Smooth muscle cell (in vitro differentiated cells): ENCODE data around the gene BMP7. TPM values are rescaled to one million over a fixed set of nuclear protein-coding genes. Genes with fewer than 3 reads are reported as not detected.
"Not testable (repeated sequence)": the region's sequence is repeated elsewhere in the genome, so short reads cannot be mapped to it uniquely, and the experiment has no call there.

Source experiments
- DNase-seq: peaks from one replicate; lab custom pipeline; 2025; ENCODE audit not compliant: unreplicated experiment; lab: John Stamatoyannopoulos, UW
- H2AFZ ChIP-seq: fragments of 200-600 bp; sonication (generic); 2 replicates; pipeline ENCODE4 v1.6.0; 2016; ENCODE audit warnings: antibody characterized with exemption, low read depth, mild to moderate bottlenecking
- H3F3A ChIP-seq: fragments of 200-600 bp; sonication (generic); 2 replicates; pipeline ENCODE4 v1.6.0; 2017; ENCODE audit warnings: antibody characterized with exemption, low read depth
- H3K27ac ChIP-seq: fragments of 200-600 bp; sonication (generic); 2 replicates; pipeline ENCODE4 v1.5.1; 2016; ENCODE audit warnings: low read depth, mild to moderate bottlenecking
- H3K27me3 ChIP-seq: fragments of 200-600 bp; sonication (generic); 2 replicates; pipeline ENCODE4 v1.6.1; 2016; ENCODE audit warnings: low read depth, mild to moderate bottlenecking
- H3K36me3 ChIP-seq: fragments of 200-600 bp; sonication (generic); 2 replicates; pipeline ENCODE4 v1.5.1; 2016; ENCODE audit warnings: low read depth
- H3K4me1 ChIP-seq: fragments of 200-600 bp; sonication (generic); 2 replicates; pipeline ENCODE4 v1.5.1; 2016; ENCODE audit warnings: low read depth
- H3K4me2 ChIP-seq: fragments of 200-600 bp; sonication (generic); 2 replicates; pipeline ENCODE4 v1.6.0; 2016; ENCODE audit warnings: mild to moderate bottlenecking
- H3K4me3 ChIP-seq: fragments of 200-600 bp; sonication (generic); 2 replicates; pipeline ENCODE4 v1.5.1; 2016; ENCODE audit warnings: mild to moderate bottlenecking
- H3K79me2 ChIP-seq: fragments of 200-600 bp; sonication (generic); 2 replicates; pipeline ENCODE4 v1.6.0; 2016; ENCODE audit warnings: low read depth, mild to moderate bottlenecking
- H3K9ac ChIP-seq: fragments of 200-600 bp; sonication (generic); 2 replicates; pipeline ENCODE4 v1.6.0; 2016; ENCODE audit warnings: low read depth
- H3K9me3 ChIP-seq: fragments of 200-600 bp; sonication (generic); replicated peaks from 2 replicates; pipeline ENCODE4 v1.5.1; 2016; ENCODE audit warnings: low read depth
- H4K20me1 ChIP-seq: fragments of 200-600 bp; sonication (generic); 2 replicates; pipeline ENCODE4 v1.6.0; 2016; ENCODE audit warnings: low read depth
- CTCF ChIP-seq: fragments of 200-600 bp; sonication (generic); IDR thresholded peaks from 2 replicates; pipeline ENCODE4 v1.5.1; 2017; ENCODE audit warnings: borderline replicate concordance, mild to moderate bottlenecking, antibody characterized with exemption; ENCODE audit not compliant: insufficient read depth, poor library complexity, severe bottlenecking
- WGBS: methylation state at CpG from one replicate; pipeline ENCODE4 v1.1.7; 2016; ENCODE audit warnings: low lambda C conversion rate; 5-methylcytosine and 5-hydroxymethylcytosine counted together
- polyA plus RNA-seq: library from polyadenylated mRNA; unstranded; fragments of >200 nt; fragmentation: Nextera tagmentation; extraction: Ambion mirVana; gene quantifications from 2 replicates; pipeline ENCODE4 v1.2.1, GENCODE V29; 2016
- total RNA-seq: library from RNA; depleted of rRNA; stranded (reverse); fragments of >200 nt; gene quantifications from 2 replicates; pipeline ENCODE4 v1.2.3, GENCODE V29; 2014

The BMP7 gene
- total and polyA plus RNA-seq, 2 experiments from 2014 or later, result 18.1 to 28.3 TPM

DNA sequence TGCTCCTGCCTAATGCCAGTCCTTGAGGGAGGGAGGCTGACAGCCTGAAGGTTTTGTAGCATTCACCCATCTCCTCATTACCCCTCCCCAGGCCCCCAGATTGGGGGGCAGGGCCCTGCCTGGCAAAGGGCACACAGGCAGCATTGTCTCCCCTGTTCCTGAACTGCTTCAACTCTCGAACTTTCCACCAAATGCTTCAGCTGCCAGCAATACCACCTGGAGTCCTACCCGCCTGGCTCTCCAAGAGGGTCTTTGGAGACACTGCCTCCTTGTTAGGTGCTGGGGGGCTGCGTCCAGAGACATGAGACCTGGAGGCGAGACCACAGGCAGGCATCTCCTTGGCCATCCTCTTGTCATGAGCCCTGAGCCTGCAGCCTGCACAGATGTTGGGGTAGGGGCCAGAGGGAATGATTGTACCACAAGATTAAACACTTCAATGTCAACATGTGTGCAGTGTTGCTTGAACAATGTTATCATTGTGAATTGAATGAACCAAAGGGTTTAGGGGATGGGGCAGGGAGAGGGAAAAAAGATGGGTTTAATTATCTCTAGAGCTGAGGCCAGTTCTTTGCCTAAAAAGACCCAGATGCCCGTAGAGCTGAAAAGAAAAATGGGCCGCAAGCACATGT is 25.0 kb downstream of the BMP7 start:
- Histone ChIP-seq H3K9me3 (no peaks in the 10 kb centered on the region), H3K27ac (no peak overlapping the region), H3K4me3 (no peak overlapping the region), H3K9ac (no peak overlapping the region), H2AFZ (no peak overlapping the region), H3K79me2 (peaks cover 65% of the 10 kb centered on the region), H3F3A (peaks cover 7% of the 10 kb centered on the region), H3K4me1 (no peaks in the 10 kb centered on the region), H3K36me3 (no peaks in the 10 kb centered on the region), H3K27me3 (no peaks in the 10 kb centered on the region), H3K4me2 (no peak overlapping the region), H4K20me1 (no peaks in the 10 kb centered on the region)
- DNase-seq, result no peak
- TF ChIP-seq CTCF, result no peak
- WGBS, result 85% methylated on average over 6 of the region's 6 CpGs

DNA sequence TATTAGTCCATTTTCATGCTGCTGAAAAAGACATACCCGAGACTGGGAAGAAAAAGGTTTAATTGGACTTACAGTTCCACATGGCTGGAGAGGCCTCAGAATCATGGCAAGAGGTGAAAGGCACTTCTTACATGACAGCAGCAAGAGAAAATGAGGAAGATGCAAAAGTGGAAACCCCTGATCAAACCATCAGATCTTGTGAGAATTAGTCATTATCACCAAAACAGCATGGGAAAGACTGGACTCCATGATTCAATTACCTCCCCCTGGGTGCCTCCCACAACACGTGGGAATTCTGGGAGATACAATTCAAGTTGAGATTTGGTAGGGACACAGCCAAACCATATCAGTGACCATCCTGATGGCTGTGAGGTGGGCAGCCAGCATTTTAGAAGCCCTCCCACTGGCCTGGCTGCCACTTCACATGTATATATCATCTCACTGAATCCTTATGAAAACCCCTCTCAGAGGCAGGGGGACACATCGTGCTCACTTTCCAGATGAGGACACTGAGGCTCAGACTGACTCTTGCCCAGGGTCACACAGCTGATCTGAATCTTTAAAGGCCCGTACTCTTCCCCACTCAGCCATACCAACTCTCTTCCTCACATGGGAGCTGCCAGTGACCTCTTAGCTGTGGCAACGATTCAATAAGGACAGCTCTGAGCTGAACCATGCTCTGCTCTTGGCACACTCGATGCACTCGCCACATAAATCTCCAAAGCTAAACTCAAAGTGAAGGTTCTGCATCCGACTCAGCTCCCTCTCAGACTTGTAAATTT is 25.7 kb downstream of the BMP7 start:
- no peaks in the 10 kb centered on the region for H3K27me3 ChIP-seq
- H3K9me3 ChIP-seq, result no peaks in the 10 kb centered on the region
- H3K4me3 ChIP-seq, result no peak overlapping the region
- H4K20me1 ChIP-seq, result no peaks in the 10 kb centered on the region
- no peak overlapping the region for H3K9ac ChIP-seq
- peaks cover 12% of the 10 kb centered on the region for H3F3A ChIP-seq
- peaks cover 58% of the 10 kb centered on the region for H3K79me2 ChIP-seq
- no peak overlapping the region for H2AFZ ChIP-seq
- H3K27ac ChIP-seq, result no peak overlapping the region
- TF ChIP-seq CTCF, result no peak
- no peaks in the 10 kb centered on the region for H3K4me1 ChIP-seq
- DNase-seq, result no peak
- no peak overlapping the region for H3K4me2 ChIP-seq
- WGBS, result 84% methylated on average over 8 of the region's 8 CpGs
- H3K36me3 ChIP-seq, result no peaks in the 10 kb centered on the region

DNA sequence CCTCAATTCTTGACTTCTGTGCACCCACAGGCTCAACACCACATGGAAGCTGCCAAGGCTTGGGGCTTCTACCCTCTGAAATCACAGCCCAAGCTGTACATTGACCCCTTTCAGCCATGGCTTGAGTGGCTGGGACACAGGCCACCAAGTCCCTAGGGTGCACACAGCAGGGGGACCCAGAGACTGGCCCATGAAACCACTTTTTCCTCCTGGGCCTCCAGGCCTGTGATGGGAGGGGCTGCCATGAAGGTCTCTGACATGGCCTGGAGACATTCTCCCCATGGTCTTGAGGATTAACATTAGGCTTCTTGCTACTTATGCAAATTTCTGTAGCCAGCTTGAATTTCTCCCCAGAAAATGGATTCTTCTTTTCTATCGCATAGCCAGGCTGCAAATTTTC is 26.7 kb downstream of the BMP7 start:
- H3K9me3 ChIP-seq, H3K4me2 ChIP-seq, H3K27me3 ChIP-seq, H2AFZ ChIP-seq, H3K36me3 ChIP-seq, H4K20me1 ChIP-seq, H3K4me1 ChIP-seq, H3K4me3 ChIP-seq, H3K27ac ChIP-seq, DNase-seq, H3K9ac ChIP-seq: not testable (repeated sequence)
- WGBS, result 91% methylated on average over 1 of the region's 1 CpG
- H3K79me2 ChIP-seq, result peaks cover 48% of the 10 kb centered on the region
- H3F3A ChIP-seq, result peaks cover 12% of the 10 kb centered on the region

DNA sequence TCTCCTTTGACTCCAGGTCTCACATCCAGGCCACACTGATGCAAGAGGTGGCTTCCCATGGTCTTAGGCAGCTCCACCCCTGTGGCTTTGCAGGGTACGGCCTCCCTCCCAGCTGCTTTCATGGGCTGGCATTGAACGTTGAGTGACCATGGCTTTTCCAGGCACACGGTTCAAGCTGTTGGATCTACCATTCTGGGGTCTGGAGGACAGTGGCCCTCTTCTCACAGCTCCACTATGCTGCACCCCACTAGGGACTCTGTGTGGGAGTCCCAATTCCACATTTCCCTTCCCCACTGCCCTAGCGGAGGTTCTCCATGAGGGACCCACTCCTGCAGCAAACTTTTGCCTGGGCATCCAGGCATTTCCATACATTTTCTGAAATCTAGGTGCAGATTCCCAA is 27.1 kb downstream of the BMP7 start:
- not testable (repeated sequence) for H3K9me3 ChIP-seq, H3K9ac ChIP-seq, H3K36me3 ChIP-seq, H2AFZ ChIP-seq, H3K27me3 ChIP-seq, H3K4me2 ChIP-seq, DNase-seq, H4K20me1 ChIP-seq, H3K27ac ChIP-seq, H3K4me1 ChIP-seq, H3K4me3 ChIP-seq
- Histone ChIP-seq H3K79me2 (peaks cover 44% of the 10 kb centered on the region), H3F3A (peaks cover 12% of the 10 kb centered on the region)
- 97% methylated on average over 4 of the region's 4 CpGs for WGBS
